Transverse colon (tissue), 4 donors: ENCODE measurements around the gene NLGN3. TPM values are rescaled to one million over a fixed set of nuclear protein-coding genes. Genes with fewer than 3 reads are reported as not detected.

ENCODE experiments used
- DNase-seq: peaks from one replicate; pipeline ENCODE4 v3.0.0-alpha.2; 2019
- H3K27ac ChIP-seq, 4 donors: fragments of 200-600 bp; sonication (generic); 2 replicates each; pipeline ENCODE4 v1.5.1; 2016 to 2018; ENCODE audit warnings: inconsistent platforms in 4 of 4
- H3K27me3 ChIP-seq: fragments of 200-600 bp; sonication (generic); 2 replicates; pipeline ENCODE4 v1.5.1; 2017; ENCODE audit warnings: inconsistent platforms
- H3K36me3 ChIP-seq, 4 donors: fragments of 200-600 bp; sonication (generic); 2 replicates each; pipeline ENCODE4 v1.5.1; 2017 to 2019; ENCODE audit warnings: inconsistent platforms in 4 of 4
- H3K4me1 ChIP-seq, 4 donors: fragments of 200-600 bp; sonication (generic); 2 replicates each; pipeline ENCODE4 v1.5.1; 2017 to 2020; ENCODE audit warnings: inconsistent platforms in 4 of 4
- H3K4me3 ChIP-seq, 4 donors: fragments of 200-600 bp; sonication (generic); 1 replicate in 1 of 4; 2 replicates in 3 of 4; pipeline versions ENCODE4 v1.5.1 to v1.6.1; 2017 to 2019; ENCODE audit warnings: inconsistent platforms in 4 of 4
- H3K9me3 ChIP-seq, 2 donors: fragments of 200-600 bp; sonication (generic); 2 replicates each; pipeline ENCODE4 v1.5.1; 2017 to 2019; ENCODE audit warnings: inconsistent platforms in 2 of 2
- EP300 ChIP-seq: sonication (generic); formaldehyde crosslinking; IDR thresholded peaks from one replicate; pipeline ENCODE4 v1.6.1; 2017; ENCODE audit warnings: antibody characterized with exemption, low read depth
- POLR2A ChIP-seq: fragments of 450-650 bp; IDR thresholded peaks from one replicate; pipeline ENCODE4 v1.6.1; 2016; ENCODE audit warnings: antibody characterized with exemption, mild to moderate bottlenecking, moderate library complexity
- POLR2AphosphoS5 ChIP-seq, 3 donors: sonication (generic); formaldehyde crosslinking; IDR thresholded peaks; one replicate each; pipeline ENCODE4 v1.6.1; 2016; ENCODE audit warnings: antibody characterized with exemption in 3 of 3
- WGBS, 2 donors: methylation state at CpG; one replicate each; pipeline ENCODE4 v1.1.5; 2018; ENCODE audit warnings: low coverage in 1 of 2; 5-methylcytosine and 5-hydroxymethylcytosine counted together
- in situ Hi-C, 4 donors: fragments of 200-750 bp; cut with MboI; loops; one replicate each; pipeline versions ENCODE4 v1.15.0 to v1.15.1; 2017; ENCODE audit warnings: low sequenced_read_pairs in 3 of 4, low pct_ligation_motif_present in 1 of 4, low pct_unique_long_range_greater_than_20kb in 1 of 4
- intact Hi-C: fragments of 100-400 bp; cut with DNase I; formaldehyde crosslinking; loops from one replicate; pipeline ENCODE4 v1.15.1; 2023; ENCODE audit warnings: low total_unique reads
- total RNA-seq, 4 donors: library from RNA; depleted of rRNA; stranded (reverse); fragments of >200 nt; gene quantifications; one replicate each; pipeline ENCODE4 v1.1.0, GENCODE V29; 2016
- TF ChIP-seq, protein P1 (sequence below), 5 experiments: fragments of 200-600 bp in 3 of 5; fragments of 450-650 bp in 2 of 5; sonication (generic) in 3 of 5; IDR thresholded peaks; 1 replicate in 2 of 5; 2 replicates in 3 of 5; pipeline ENCODE4 v1.5.1; 2016 to 2017; ENCODE audit warnings: antibody characterized with exemption in 5 of 5, inconsistent platforms in 3 of 5, mild to moderate bottlenecking in 2 of 5, moderate library complexity in 1 of 5

The NLGN3 gene
- total RNA-seq, 4 donors from 2014 or later, result 0.40 to 1.1 (median 0.64) TPM; not detected in 1

DNA sequence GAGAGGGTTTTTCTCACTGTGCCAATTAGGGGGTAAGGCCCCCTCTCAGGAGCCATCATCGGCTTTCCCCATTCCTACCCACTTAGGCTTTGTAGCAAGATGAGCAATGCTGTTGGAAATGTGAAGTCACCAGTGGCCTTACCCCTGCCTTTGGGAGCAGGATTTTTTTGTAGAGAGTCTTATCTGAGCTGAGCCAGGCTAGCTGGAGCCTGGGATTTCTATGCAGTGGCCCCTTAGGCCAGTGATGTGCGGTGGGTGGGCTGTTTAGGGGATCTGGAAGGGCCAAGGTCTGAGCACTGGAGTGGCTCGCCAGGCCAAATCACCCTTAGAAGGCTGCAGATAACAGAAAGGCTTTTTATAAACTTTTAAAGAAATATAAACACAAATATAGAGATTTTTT is 42.3 kb upstream of the NLGN3 start:
- H3K36me3 ChIP-seq, result no peaks in the 10 kb centered on the region
- no peaks in the 10 kb centered on the region for H3K9me3 ChIP-seq
- TF ChIP-seq EP300 (no peak), POLR2AphosphoS5 (IDR thresholded peaks at IDR 0.05) (no peak), POLR2A (no peak)
- TF ChIP-seq, protein P1, sequence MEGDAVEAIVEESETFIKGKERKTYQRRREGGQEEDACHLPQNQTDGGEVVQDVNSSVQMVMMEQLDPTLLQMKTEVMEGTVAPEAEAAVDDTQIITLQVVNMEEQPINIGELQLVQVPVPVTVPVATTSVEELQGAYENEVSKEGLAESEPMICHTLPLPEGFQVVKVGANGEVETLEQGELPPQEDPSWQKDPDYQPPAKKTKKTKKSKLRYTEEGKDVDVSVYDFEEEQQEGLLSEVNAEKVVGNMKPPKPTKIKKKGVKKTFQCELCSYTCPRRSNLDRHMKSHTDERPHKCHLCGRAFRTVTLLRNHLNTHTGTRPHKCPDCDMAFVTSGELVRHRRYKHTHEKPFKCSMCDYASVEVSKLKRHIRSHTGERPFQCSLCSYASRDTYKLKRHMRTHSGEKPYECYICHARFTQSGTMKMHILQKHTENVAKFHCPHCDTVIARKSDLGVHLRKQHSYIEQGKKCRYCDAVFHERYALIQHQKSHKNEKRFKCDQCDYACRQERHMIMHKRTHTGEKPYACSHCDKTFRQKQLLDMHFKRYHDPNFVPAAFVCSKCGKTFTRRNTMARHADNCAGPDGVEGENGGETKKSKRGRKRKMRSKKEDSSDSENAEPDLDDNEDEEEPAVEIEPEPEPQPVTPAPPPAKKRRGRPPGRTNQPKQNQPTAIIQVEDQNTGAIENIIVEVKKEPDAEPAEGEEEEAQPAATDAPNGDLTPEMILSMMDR (IDR thresholded peaks at IDR 0.05), result no peak
- in situ Hi-C loops, result no loop called here
- H3K4me1 ChIP-seq, result peaks cover 8 to 17% (median 14%) of the 10 kb centered on the region in 4 donors
- H3K27ac ChIP-seq, result no peak overlapping the region
- WGBS, 2 donors, result 55% methylated on average over 3 of the region's 3 CpGs; no CpG with 5 or more reads in 1 of the 2 donors
- no peaks in the 10 kb centered on the region for H3K27me3 ChIP-seq
- no peak overlapping the region for H3K4me3 ChIP-seq
- intact Hi-C loops, result no loop called here
- no peak for DNase-seq

DNA sequence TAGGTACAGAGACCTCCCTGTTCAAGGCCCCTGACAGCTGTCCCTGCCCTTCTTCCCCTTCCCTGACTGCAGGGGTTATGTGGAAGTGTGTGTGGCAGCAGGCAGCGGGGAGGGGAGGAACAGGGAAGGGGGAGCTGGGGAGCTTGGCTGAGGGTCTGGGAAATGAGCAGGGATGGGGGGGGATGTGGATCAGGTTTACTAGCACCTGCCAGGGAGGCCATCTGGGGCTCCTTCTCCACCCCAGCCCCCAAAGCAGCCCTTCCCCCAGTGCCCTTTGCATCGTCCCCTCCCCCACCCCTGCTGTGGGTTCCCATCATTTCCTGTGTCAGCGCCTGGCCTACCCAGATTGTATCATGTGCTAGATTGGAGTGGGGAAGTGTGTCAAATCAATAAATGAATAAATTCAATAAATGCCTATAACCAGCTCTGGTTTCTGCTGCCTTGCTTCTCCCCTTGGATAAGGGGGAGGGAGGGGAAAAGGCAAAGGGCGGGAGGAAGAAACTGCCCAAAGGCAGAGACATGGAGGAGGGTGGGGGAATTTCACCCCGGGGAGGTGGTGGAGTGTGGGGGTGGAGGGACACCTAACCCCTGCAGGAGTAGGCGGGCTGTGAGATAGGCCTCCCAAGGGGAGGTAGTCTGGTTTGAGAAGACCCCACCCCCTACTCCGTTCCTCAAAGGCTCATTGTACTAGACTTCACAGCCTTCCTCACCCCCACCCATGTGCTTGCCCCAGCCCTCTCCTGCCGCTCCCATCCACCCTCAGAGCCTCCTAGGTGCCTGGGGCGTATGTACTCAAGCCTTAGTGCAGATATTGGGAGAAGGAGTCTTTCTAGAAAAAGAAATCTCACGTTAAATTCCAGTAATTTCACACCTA is 41.3 kb upstream of the NLGN3 start:
- Histone ChIP-seq H3K9me3 (no peaks in the 10 kb centered on the region), H3K27ac (peak overlapping the region; percentile 31 to 65 (median 45)), H3K27me3 (no peaks in the 10 kb centered on the region), H3K4me1 (peaks cover 7 to 12% (median 9%) of the 10 kb centered on the region in 4 donors), H3K4me3 (no peak overlapping the region), H3K36me3 (no peaks in the 10 kb centered on the region)
- intact Hi-C loops (no loop called here), in situ Hi-C loops (no loop called here)
- TF ChIP-seq EP300, result no peak
- TF ChIP-seq, protein P1 (IDR thresholded peaks at IDR 0.05), result no peak
- TF ChIP-seq POLR2AphosphoS5 (IDR thresholded peaks at IDR 0.05), result no peak
- no peak for TF ChIP-seq POLR2A
- WGBS, 2 donors, result 17 to 41% methylated on average over 1 to 9 of the region's 10 CpGs
- peak; percentile 53 for DNase-seq

DNA sequence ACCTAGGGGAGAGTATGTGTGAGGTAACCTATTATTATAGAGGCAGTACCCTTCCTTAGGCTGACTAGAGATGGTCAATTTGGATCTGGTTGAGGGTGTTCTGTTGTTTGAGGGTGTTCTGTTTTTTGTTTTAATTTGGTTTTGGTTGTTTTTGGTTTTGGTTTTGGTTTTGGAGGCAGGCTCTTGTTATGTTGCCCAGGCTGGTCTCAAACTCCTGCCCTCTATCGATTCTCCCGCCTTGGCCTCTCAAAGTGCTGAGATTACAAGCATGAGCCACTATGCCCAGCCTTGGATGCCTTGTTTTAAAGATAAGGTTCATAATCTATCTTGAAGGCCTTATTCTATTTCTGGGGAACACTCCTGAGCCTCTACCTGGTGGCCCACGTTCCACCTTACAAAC is 39.0 kb upstream of the NLGN3 start:
- no peak overlapping the region for H3K27ac ChIP-seq
- TF ChIP-seq, protein P1 (IDR thresholded peaks at IDR 0.05), result no peak
- TF ChIP-seq EP300 (no peak), POLR2A (no peak), POLR2AphosphoS5 (IDR thresholded peaks at IDR 0.05) (no peak)
- no peaks in the 10 kb centered on the region for H3K36me3 ChIP-seq
- peaks cover 7 to 12% (median 8%) of the 10 kb centered on the region in 4 donors for H3K4me1 ChIP-seq
- H3K27me3 ChIP-seq, result no peaks in the 10 kb centered on the region
- H3K4me3 ChIP-seq, result no peak overlapping the region
- intact Hi-C loops, result no loop called here
- in situ Hi-C loops, result no loop called here
- no peak for DNase-seq
- WGBS, 2 donors, result 97 to 100% methylated on average over 2 to 3 of the region's 3 CpGs
- no peaks in the 10 kb centered on the region for H3K9me3 ChIP-seq

DNA sequence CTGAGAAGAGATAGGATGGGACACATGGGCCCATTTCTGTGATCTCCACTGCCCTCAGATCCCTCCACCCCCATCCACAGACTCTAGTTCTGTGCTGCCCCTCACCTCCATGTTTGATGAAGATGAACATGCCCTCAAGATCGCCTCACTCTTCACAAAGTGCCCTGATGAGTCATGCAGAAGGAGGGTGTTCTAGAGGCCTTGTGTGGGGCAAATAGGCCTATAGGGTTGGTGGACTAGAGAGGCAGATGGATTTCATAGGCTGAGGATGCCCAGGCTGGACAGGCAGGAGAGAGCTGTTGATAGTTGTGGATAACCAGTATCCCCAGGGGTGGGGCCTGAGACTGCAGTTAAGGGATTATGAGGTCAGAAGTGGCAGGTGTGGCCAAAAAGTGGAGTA is 38.2 kb upstream of the NLGN3 start, which contains the start of gene CXorf65:
CXorf65 (minus strand) TSS at position 314 of the 400 bp plus-strand sequence; CDS start at position 130, 184 bp downstream.
- Histone ChIP-seq H3K36me3 (no peaks in the 10 kb centered on the region), H3K9me3 (no peaks in the 10 kb centered on the region), H3K4me3 (no peak within 1 kb of the TSS), H3K27ac (no peak within 1 kb of the TSS), H3K27me3 (no peaks in the 10 kb centered on the region), H3K4me1 (peaks cover 7 to 12% (median 8%) of the 10 kb centered on the region in 4 donors)
- no peak for TF ChIP-seq POLR2A
- TF ChIP-seq EP300, result no peak
- TF ChIP-seq, protein P1 (IDR thresholded peaks at IDR 0.05), result no peak
- no peak for TF ChIP-seq POLR2AphosphoS5 (IDR thresholded peaks at IDR 0.05)
- in situ Hi-C loops, result no loop called here
- DNase-seq, result no peak
- intact Hi-C loops, result no loop called here
- 79% methylated on average over 1 of the region's 1 CpG; no CpG with 5 or more reads in 1 of the 2 donors for WGBS, 2 donors
